ENCODE data around the gene MAPK4.

GRCh38 chr18:50616484-50617048 lies 56.7 kb downstream of the MAPK4 start:
- TF ChIP-seq CTCF (IDR thresholded peaks at IDR 0.05; ENCODE audit: insufficient read depth, low read depth, low read length) = no peak
- no peak for TF ChIP-seq EZH2 (IDR thresholded peaks at IDR 0.05; ENCODE audit: insufficient read depth, low read length)
